GM18499 (cell line): Measurements from ENCODE around the gene TMEM237.

Source experiments
- ATAC-seq: cut with Tn5 transposase; IDR thresholded peaks from one replicate; pipeline ENCODE4 v1.9.1; 2021; ENCODE audit warnings: moderate number of reproducible peaks; ENCODE audit not compliant: insufficient read depth, unreplicated experiment

Gene TMEM237

GRCh38 chr2:201642579-201643215 is 606 bp downstream of the TMEM237 start:
- no peak for ATAC-seq

- ATAC-seq = no peak
Observed at GRCh38 chr2:201642086-201642578, 1.2 kb downstream of the TMEM237 start.

GRCh38 chr2:201639205-201639604 is 4.1 kb downstream of the TMEM237 start:
- no peak for ATAC-seq

DNA sequence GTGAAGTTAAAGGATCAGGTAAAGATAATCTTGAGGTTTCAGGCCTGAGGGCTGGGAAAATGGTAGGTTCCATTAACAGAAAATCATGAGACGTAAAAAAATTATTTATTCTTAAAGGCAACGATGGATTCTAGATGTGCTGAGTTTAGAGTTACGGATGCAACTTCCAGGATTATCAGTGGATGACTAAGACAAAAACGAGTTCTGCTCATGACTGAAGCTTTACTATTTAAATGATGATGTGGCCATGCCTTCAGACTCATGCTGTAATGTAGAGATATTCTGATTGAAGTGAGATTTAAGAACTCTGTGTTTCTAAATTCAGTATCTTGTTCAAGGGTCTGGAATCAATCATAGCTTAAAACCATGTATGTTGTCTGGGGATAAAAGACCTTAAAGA is 5.0 kb downstream of the TMEM237 start:
- ATAC-seq = no peak

GRCh38 chr2:201633661-201634249 is 9.5 kb downstream of the TMEM237 start:
- no peak for ATAC-seq

GRCh38 chr2:201631041-201631440 is 12.3 kb downstream of the TMEM237 start:
- no peak for ATAC-seq

DNA sequence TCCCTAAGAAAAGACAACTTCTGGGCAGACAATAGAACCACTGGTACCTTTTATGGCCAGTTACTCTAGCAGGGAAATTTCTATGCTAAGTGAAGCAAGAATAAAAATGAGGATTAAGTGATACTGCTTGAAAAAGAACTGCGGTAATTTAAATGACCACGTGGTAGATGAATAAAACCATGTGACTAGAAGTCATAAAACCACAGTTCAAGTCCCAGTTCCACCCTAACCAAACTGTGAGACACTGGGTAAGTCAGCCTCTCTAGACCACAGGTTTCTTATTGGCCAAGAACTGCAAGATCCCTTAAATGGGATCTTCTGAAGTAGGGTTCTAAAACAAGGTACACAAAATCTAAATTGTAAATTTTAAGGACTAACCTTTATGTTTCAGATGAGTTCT is 12.7 kb downstream of the TMEM237 start:
- no peak for ATAC-seq

DNA sequence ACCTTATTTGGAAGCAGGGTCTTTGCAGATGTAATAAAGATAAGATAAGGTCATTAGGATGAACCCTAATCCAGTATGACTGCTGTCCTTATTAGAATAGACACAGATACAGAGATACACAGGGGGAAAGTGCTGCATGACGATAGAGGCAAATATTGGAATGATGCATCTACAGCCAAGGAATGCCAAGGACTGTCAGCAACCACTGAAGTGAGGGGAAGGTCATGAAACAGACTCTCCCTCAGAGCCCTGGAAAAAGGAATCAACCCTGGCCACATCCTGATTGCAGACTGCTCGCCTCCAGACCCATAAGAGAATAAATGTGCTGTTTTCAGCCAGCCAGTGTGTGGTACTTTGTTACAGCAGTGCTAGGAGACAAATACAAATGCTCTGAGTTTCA is 14.8 kb downstream of the TMEM237 start:
- ATAC-seq = no peak

GRCh38 chr2:201622306-201622970 is 20.9 kb downstream of the TMEM237 start:
- ATAC-seq = no peak

- ATAC-seq = no peak
Observed at GRCh38 chr2:201621293-201621999, 21.9 kb downstream of the TMEM237 start.

DNA sequence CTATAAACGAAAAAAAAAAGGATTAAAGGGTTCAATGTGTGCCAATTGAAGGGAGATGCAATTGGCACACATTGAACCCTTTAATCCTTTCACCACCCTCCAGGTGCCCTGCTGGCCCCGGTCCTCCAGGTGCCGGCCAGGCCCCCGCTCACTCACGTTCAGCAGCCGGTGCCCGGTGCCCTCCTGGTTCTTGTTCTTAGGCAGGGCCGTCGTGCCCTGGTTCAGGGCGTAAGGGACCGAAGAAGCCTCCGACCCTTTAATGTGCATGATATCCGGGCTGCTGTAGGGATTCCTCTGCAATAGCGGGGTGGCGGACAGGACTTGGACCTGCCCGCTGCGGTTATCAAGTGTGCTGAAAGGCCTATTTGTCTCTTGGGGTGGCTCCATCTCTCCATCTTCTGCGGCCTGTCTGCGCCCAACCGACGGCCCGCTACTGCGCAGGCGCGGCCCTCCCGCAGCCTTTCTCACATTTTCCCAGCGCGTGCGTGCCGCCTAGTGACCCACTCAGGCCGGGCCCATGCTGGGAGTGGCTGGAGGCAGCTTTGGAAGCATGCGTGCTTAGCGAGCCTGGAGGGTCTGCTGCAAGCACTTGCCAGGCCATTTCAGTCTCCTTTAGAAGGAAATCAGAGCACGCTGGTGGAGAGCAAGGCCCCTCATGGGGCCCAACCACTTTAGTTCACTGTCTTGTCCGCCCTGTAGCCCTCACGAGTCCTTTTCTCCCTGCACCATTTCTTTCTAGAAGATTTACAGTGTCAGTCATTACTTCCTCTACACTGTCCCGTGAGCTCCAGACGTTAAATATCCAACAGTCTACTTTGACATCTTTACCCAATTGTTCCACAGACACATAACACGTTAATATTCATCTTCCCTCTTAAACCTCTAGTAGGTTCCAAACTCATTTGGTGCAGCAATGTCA is 24.3 kb downstream of the TMEM237 start:
- no peak for ATAC-seq

DNA sequence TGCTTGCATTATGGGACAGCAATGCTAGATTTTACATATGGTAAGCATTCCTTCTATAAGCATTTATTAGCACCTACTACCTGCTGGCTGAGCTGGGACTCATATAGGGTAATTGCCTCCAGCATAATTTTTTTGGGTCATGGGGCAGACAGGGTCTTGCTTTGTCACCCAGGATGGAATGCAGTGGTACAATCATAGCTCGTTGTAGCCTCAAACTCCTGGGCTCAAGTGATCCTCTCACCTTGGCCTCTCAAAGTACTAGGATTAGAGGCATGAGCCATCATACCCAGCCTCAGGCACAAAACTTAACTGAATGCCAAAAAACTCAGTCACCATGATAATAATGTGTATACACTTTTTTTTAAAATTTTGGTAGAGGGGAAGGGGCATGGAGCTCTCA is 35.3 kb downstream of the TMEM237 start:
- no peak for ATAC-seq

GRCh38 chr2:201607568-201607967 is 35.7 kb downstream of the TMEM237 start:
- no peak for ATAC-seq

GRCh38 chr2:201600906-201601305 is 42.4 kb downstream of the TMEM237 start:
- ATAC-seq = no peak

DNA sequence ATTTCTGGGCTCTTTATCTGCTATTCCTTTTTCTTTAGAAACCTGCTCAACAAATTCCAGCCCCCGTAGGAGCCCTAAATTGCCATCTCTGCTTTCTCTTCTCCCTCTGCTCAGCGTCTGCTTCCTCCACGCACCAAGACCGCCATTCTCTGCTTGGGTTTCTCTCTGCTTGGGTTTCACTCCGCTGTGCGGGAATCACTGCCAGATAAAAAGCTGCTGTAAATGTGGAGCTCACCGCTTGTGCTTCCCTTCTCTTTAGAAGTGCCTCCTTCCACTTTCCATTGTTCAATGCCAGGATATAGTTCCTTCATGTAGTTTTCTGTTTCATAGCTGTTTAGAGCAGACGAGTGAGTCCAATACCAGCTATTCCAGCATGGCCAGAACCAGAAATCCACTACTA is 45.9 kb downstream of the TMEM237 start:
- ATAC-seq = no peak

GRCh38 chr2:201580486-201580885 is 62.8 kb downstream of the TMEM237 start:
- no peak for ATAC-seq

GRCh38 chr2:201579536-201579935 is 63.8 kb downstream of the TMEM237 start:
- no peak for ATAC-seq

DNA sequence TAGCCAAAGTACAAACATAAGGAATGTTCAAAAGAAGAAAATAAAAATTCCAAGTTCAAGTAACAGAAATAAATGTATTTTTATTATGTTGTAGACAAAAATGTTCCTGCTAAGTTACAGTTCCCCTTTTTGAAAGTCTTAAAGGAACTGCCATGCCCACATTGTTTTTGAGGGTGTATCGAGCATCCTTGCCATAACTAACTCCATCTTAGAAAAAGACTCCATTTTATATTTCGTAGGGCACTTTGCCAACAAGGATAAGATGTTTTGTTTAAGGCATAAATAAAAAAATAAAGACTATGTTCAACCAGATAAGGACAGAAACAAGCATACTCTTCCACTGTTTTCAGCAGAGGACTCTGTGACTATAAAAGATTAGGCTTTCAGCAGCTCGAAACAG is 67.3 kb downstream of the TMEM237 start:
- no peak for ATAC-seq

DNA sequence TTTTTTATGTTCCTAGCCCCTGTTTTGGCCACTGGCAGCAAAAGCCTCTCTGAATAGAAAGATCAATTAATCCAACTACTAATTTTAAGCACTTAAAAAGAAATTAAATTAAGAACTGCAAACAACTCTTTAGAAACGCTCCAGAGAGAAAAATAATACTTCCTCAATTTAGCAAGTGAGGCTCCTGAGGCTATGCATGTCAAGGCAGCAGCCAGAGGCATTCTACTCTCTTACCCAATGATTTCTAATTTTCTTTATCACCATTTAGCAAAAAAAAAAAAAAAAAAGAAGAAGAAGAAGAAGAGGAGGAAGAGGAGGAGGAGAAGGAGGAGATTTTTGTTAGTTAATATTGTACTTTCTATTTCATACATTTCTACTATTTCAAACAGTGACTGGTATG is 68.5 kb downstream of the TMEM237 start:
- no peak for ATAC-seq
